Trophoblast cell (in vitro differentiated cells and primary cell): ENCODE measurements around the gene TEX2.
"Not testable (repeated sequence)": the region's sequence is repeated elsewhere in the genome, so short reads cannot be mapped to it uniquely, and the experiment has no call there.

Experiments used
- DNase-seq, 2 donors: peaks; one replicate each; pipeline ENCODE4 v3.0.0-alpha.2; 2016
- H2AFZ ChIP-seq: 2 replicates; pipeline ENCODE4 v1.6.1; 2013; ENCODE audit warnings: low read length, moderate library complexity, mild to moderate bottlenecking; ENCODE audit not compliant: insufficient read depth, poor library complexity
- H2AK5ac ChIP-seq: 2 replicates; pipeline ENCODE4 v1.6.1; 2013; ENCODE audit warnings: mild to moderate bottlenecking, low read length
- H2BK120ac ChIP-seq: 2 replicates; pipeline ENCODE4 v1.6.1; 2013; ENCODE audit warnings: low read length, mild to moderate bottlenecking, moderate library complexity; ENCODE audit not compliant: insufficient read depth, poor library complexity
- H2BK12ac ChIP-seq: 2 replicates; pipeline ENCODE4 v1.6.1; 2013; ENCODE audit warnings: mild to moderate bottlenecking, low read length, moderate library complexity
- H2BK5ac ChIP-seq: 2 replicates; pipeline ENCODE4 v1.6.1; 2013; ENCODE audit warnings: low read length, low read depth, moderate library complexity, mild to moderate bottlenecking; ENCODE audit not compliant: poor library complexity
- H3K14ac ChIP-seq: 2 replicates; pipeline ENCODE4 v1.6.1; 2013; ENCODE audit warnings: mild to moderate bottlenecking, low read length
- H3K18ac ChIP-seq: 2 replicates; pipeline ENCODE4 v1.6.1; 2013; ENCODE audit warnings: mild to moderate bottlenecking, low read length
- H3K23ac ChIP-seq: 2 replicates; pipeline ENCODE4 v1.6.1; 2013; ENCODE audit warnings: low read length
- H3K27ac ChIP-seq: 2 replicates; pipeline ENCODE4 v1.5.1; 2013; ENCODE audit warnings: low read depth, mild to moderate bottlenecking, inconsistent platforms, low read length, moderate library complexity
- H3K27me3 ChIP-seq: 2 replicates; pipeline ENCODE4 v1.6.1; 2013; ENCODE audit warnings: inconsistent platforms, mild to moderate bottlenecking, low read length, moderate library complexity; ENCODE audit not compliant: insufficient read depth
- H3K36me3 ChIP-seq, 2 experiments: 1 replicate in 1 of 2; 2 replicates in 1 of 2; pipeline ENCODE4 v1.6.1; 2013; ENCODE audit warnings: low read length in 2 of 2, mild to moderate bottlenecking in 2 of 2, moderate library complexity in 1 of 2; ENCODE audit not compliant: insufficient read depth in 2 of 2, control insufficient read depth in 1 of 2
- H3K4ac ChIP-seq: 2 replicates; pipeline ENCODE4 v1.6.1; 2013; ENCODE audit warnings: low read depth, mild to moderate bottlenecking, low read length, moderate library complexity
- H3K4me1 ChIP-seq, 2 experiments: 1 replicate in 1 of 2; 2 replicates in 1 of 2; pipeline ENCODE4 v1.6.1; 2013; ENCODE audit warnings: low read length in 2 of 2, mild to moderate bottlenecking in 2 of 2, moderate library complexity in 1 of 2; ENCODE audit not compliant: insufficient read depth in 2 of 2, control insufficient read depth in 1 of 2
- H3K4me2 ChIP-seq: 2 replicates; pipeline ENCODE4 v1.6.1; 2013; ENCODE audit warnings: inconsistent platforms, mild to moderate bottlenecking, low read length, moderate library complexity
- H3K4me3 ChIP-seq: 2 replicates; pipeline ENCODE4 v1.5.1; 2013; ENCODE audit warnings: mild to moderate bottlenecking, low read depth, low read length, inconsistent platforms
- H3K79me1 ChIP-seq: one replicate; pipeline ENCODE4 v1.6.1; 2013; ENCODE audit warnings: low read length
- H3K79me2 ChIP-seq: 2 replicates; pipeline ENCODE4 v1.6.1; 2013; ENCODE audit warnings: low read length, mild to moderate bottlenecking; ENCODE audit not compliant: control insufficient read depth, insufficient read depth, poor library complexity
- H3K9ac ChIP-seq: 2 replicates; pipeline ENCODE4 v1.6.1; 2013; ENCODE audit warnings: mild to moderate bottlenecking, low read length
- H3K9me3 ChIP-seq: 2 replicates; pipeline ENCODE4 v1.6.1; 2013; ENCODE audit warnings: low read depth, mild to moderate bottlenecking, control low read depth, inconsistent platforms, low read length; ENCODE audit not compliant: insufficient read depth
- H4K12ac ChIP-seq: 2 replicates; pipeline ENCODE4 v1.6.1; 2013; ENCODE audit warnings: low read depth, mild to moderate bottlenecking, low read length, moderate library complexity
- H4K8ac ChIP-seq: 2 replicates; pipeline ENCODE4 v1.6.1; 2013; ENCODE audit warnings: low read depth, mild to moderate bottlenecking, low read length, moderate library complexity
- H4K91ac ChIP-seq: one replicate; pipeline ENCODE4 v1.6.1; 2013; ENCODE audit warnings: low read depth, mild to moderate bottlenecking, low read length, moderate library complexity
- WGBS: extraction: QIAGEN DNeasy Blood & Tissue Kit; methylation state at CpG from one replicate; pipeline ENCODE4 v1.1.7; 2013; ENCODE audit warnings: missing lambda C conversion rate; ENCODE audit not compliant: insufficient read length, insufficient coverage; ENCODE audit errors: extremely low coverage; 5-methylcytosine and 5-hydroxymethylcytosine counted together

The TEX2 gene

GRCh38 chr17:64185557-64185956 lies 77.5 kb downstream of the TEX2 start:
- not testable (repeated sequence) for H3K27me3 ChIP-seq, H2BK12ac ChIP-seq, H3K4me1 ChIP-seq, H3K9ac ChIP-seq, H3K4me2 ChIP-seq, H2BK120ac ChIP-seq, H3K9me3 ChIP-seq, H3K79me1 ChIP-seq, H3K23ac ChIP-seq, H3K27ac ChIP-seq, H2BK5ac ChIP-seq, DNase-seq, H2AFZ ChIP-seq, H3K79me2 ChIP-seq, H4K12ac ChIP-seq, H2AK5ac ChIP-seq, H4K8ac ChIP-seq, H3K18ac ChIP-seq, H3K14ac ChIP-seq, H3K4me3 ChIP-seq, H3K4ac ChIP-seq, H4K91ac ChIP-seq
- WGBS, result no CpG with 5 or more reads among the region's 9 CpGs
- H3K36me3 ChIP-seq, result peaks cover 21 to 32% of the 10 kb centered on the region in 2 experiments

DNA sequence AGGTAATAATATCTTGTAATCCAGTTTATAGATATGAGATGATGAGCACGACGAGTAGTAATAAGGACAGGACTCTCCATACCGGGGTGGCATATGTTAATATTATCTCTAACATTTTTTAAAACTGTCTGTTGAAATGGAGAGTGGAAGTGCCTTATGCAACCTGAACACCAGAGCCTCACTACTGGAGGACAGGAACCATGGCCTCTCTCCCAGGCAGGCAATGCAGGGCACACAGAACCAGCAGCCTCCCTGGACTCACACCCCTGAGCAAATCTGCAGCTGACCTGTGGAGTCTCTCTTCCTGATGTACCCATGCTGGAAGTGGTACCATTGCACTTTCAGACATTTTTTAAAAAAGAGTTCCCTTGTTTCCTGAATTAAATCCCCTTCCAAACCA lies 78.0 kb downstream of the TEX2 start:
- H3K23ac ChIP-seq, result no peak overlapping the region
- H3K4me2 ChIP-seq, result no peak overlapping the region
- DNase-seq, result no peak
- no peak overlapping the region for H4K91ac ChIP-seq
- H3K18ac ChIP-seq, result no peak overlapping the region
- no peaks in the 10 kb centered on the region for H3K27me3 ChIP-seq
- H4K12ac ChIP-seq, result no peak overlapping the region
- H4K8ac ChIP-seq, result no peak overlapping the region
- H3K14ac ChIP-seq, result no peak overlapping the region
- H2AK5ac ChIP-seq, result no peak overlapping the region
- no peaks in the 10 kb centered on the region for H3K9me3 ChIP-seq
- no peak overlapping the region for H3K27ac ChIP-seq
- no peak overlapping the region for H2BK5ac ChIP-seq
- no CpG with 5 or more reads among the region's 3 CpGs for WGBS
- H2BK12ac ChIP-seq, result no peak overlapping the region
- H3K4ac ChIP-seq, result no peak overlapping the region
- peaks cover 18 to 29% of the 10 kb centered on the region in 2 experiments for H3K36me3 ChIP-seq
- no peak overlapping the region for H3K9ac ChIP-seq
- peaks cover 4% of the 10 kb centered on the region in 2 experiments for H3K4me1 ChIP-seq
- H3K79me2 ChIP-seq, result no peaks in the 10 kb centered on the region
- peaks cover 2% of the 10 kb centered on the region for H3K79me1 ChIP-seq
- no peak overlapping the region for H2BK120ac ChIP-seq
- no peak overlapping the region for H2AFZ ChIP-seq
- H3K4me3 ChIP-seq, result no peak overlapping the region

DNA sequence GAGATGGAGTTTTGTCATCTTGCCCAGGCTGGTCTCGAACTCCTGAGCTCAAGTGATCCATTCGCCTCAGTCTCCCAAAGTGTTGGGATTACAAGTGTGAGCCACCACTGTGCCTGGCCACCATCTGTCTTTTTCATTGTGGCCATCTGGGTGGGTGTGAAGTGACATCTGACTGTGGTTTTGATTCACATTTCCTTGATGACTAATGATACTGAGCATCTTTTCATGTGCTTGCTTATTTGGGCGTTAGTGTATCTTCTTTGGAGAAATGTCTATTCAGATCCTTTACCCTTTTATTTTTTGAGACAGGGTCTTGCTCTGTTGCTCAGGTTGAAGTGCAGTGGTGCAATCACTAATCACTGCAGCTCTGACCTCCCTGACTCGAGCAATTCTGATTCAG lies 79.2 kb downstream of the TEX2 start:
- no peak for DNase-seq
- peaks cover 4% of the 10 kb centered on the region in 2 experiments for H3K4me1 ChIP-seq
- no peaks in the 10 kb centered on the region for H3K79me2 ChIP-seq
- H3K9me3 ChIP-seq, result peaks cover 3% of the 10 kb centered on the region
- H3K9ac ChIP-seq, result no peak overlapping the region
- H3K23ac ChIP-seq, result no peak overlapping the region
- H4K91ac ChIP-seq, result no peak overlapping the region
- no peak overlapping the region for H3K14ac ChIP-seq
- H3K79me1 ChIP-seq, result peaks cover 2% of the 10 kb centered on the region
- H4K8ac ChIP-seq, result no peak overlapping the region
- H3K4me3 ChIP-seq, result no peak overlapping the region
- H3K4me2 ChIP-seq, result no peak overlapping the region
- WGBS, result no CpG with 5 or more reads among the region's 4 CpGs
- H3K27ac ChIP-seq, result no peak overlapping the region
- no peak overlapping the region for H2BK12ac ChIP-seq
- no peak overlapping the region for H2AFZ ChIP-seq
- no peaks in the 10 kb centered on the region for H3K27me3 ChIP-seq
- H2BK120ac ChIP-seq, result no peak overlapping the region
- no peak overlapping the region for H2AK5ac ChIP-seq
- no peak overlapping the region for H4K12ac ChIP-seq
- H3K36me3 ChIP-seq, result peaks cover 22 to 32% of the 10 kb centered on the region in 2 experiments
- H3K4ac ChIP-seq, result no peak overlapping the region
- H2BK5ac ChIP-seq, result no peak overlapping the region
- no peak overlapping the region for H3K18ac ChIP-seq

- no peak for DNase-seq
- Histone ChIP-seq H3K4me1 (peaks cover 2% of the 10 kb centered on the region in 2 experiments), H4K12ac (no peak overlapping the region), H3K79me1 (peaks cover 2% of the 10 kb centered on the region), H3K79me2 (no peaks in the 10 kb centered on the region), H2BK5ac (no peak overlapping the region), H3K4me3 (no peak overlapping the region), H3K14ac (no peak overlapping the region), H3K18ac (no peak overlapping the region), H3K36me3 (peaks cover 26 to 35% of the 10 kb centered on the region in 2 experiments), H3K4ac (no peak overlapping the region), H2BK12ac (no peak overlapping the region), H2AFZ (no peak overlapping the region), H3K9ac (no peak overlapping the region), H3K9me3 (peaks cover 5% of the 10 kb centered on the region), H2AK5ac (no peak overlapping the region), H4K91ac (no peak overlapping the region), H3K4me2 (no peak overlapping the region), H3K27me3 (no peaks in the 10 kb centered on the region), H2BK120ac (no peak overlapping the region), H4K8ac (no peak overlapping the region), H3K27ac (no peak overlapping the region), H3K23ac (no peak overlapping the region)
- WGBS, result no CpG with 5 or more reads among the region's 3 CpGs
Measured at GRCh38 chr17:64182325-64183012, 80.6 kb downstream of the TEX2 start.
